Skeletal muscle satellite cell (primary cell): Measurements from ENCODE around the gene PDE6B.

Source experiments
- H3K27me3 ChIP-seq: 2 replicates; pipeline ENCODE4 v1.7.0; 2013; ENCODE audit warnings: low read length; ENCODE audit not compliant: control insufficient read depth, insufficient read depth
- H3K36me3 ChIP-seq: 2 replicates; pipeline ENCODE4 v1.7.0; 2013; ENCODE audit warnings: mild to moderate bottlenecking, control low read depth, low read length; ENCODE audit not compliant: insufficient read depth
- H3K4me1 ChIP-seq: 2 replicates; pipeline ENCODE4 v1.7.0; 2013; ENCODE audit warnings: low read length; ENCODE audit not compliant: control insufficient read depth, insufficient read depth
- H3K4me2 ChIP-seq: 2 replicates; pipeline ENCODE4 v1.7.0; 2013; ENCODE audit warnings: mild to moderate bottlenecking, low read length
- H3K4me3 ChIP-seq: 2 replicates; pipeline ENCODE4 v1.7.0; 2013; ENCODE audit warnings: low read length
- H3K9ac ChIP-seq: 2 replicates; pipeline ENCODE4 v1.7.0; 2013; ENCODE audit warnings: mild to moderate bottlenecking, low read depth, low read length, moderate library complexity
- H3K9me3 ChIP-seq: replicated peaks from 2 replicates; pipeline ENCODE4 v1.7.0; 2013; ENCODE audit warnings: mild to moderate bottlenecking, control low read depth, low read length

Gene PDE6B

DNA sequence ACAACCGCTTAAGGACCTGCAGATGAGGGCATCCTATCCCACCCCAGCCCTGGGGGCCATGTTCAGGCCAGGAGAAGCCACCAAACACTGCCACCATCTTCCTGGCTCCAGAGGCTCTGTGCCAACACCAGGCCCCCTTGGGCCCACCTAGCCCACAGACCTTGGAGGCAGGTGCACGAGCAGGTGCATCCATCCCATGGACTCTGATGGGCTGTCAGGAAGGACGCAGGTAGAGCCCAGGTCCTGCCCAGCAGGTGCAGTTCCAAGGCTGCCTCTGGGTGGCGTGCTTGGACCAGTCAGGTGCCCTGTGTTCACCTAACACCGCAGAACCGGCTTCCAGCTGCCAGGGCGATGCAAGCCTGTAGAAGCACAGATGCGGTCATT, 22.8 kb upstream of the PDE6B start:
- H3K27me3 ChIP-seq: peaks cover 8% of the 10 kb centered on the region
- no peaks in the 10 kb centered on the region for H3K36me3 ChIP-seq
- H3K4me3 ChIP-seq: no peak overlapping the region
- H3K4me2 ChIP-seq: no peak overlapping the region
- no peaks in the 10 kb centered on the region for H3K9me3 ChIP-seq
- no peaks in the 10 kb centered on the region for H3K4me1 ChIP-seq
- H3K9ac ChIP-seq: no peak overlapping the region

GRCh38 chr4:604131-604530, 21.2 kb upstream of the PDE6B start:
- Histone ChIP-seq H3K4me1 (no peaks in the 10 kb centered on the region), H3K4me3 (no peak overlapping the region), H3K9ac (no peak overlapping the region), H3K27me3 (peaks cover 2% of the 10 kb centered on the region), H3K9me3 (no peaks in the 10 kb centered on the region), H3K4me2 (no peak overlapping the region), H3K36me3 (no peaks in the 10 kb centered on the region)

DNA sequence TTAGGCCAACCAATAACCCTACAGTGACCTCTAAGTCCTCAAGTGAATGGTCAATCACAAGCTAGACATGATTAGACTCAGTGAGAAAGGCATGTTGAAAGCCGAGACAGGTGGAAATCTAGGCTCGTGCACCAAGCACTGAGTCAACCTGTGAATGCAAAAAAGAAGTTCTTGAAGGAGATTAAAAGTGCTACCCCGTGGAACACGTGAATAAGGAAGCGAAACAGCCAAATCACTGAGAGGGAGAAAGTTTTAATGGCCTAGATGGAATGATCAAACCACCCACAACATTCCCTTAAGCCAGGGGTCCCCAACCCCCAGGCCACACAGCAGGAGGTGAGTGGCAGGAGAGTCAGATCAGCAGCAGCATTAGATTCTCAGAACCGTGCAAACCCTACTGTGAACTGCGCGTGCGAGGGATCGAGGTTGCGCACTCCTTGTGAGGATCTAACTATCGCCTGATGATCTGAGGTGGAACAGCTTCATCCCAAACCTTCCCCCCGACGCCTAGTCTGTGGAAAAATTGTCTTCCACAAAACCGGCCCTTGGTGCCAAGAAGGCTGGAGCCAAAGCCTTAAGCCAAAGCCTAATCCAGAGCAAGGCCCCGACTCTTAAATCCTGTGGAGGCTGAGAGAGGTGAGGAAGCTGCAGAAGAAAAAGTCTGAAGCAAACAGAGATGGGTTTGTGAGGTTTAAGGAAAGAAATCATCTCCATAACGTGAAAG, 19.5 kb upstream of the PDE6B start:
- Histone ChIP-seq H3K9me3 (no peaks in the 10 kb centered on the region), H3K4me2 (no peak overlapping the region), H3K4me3 (no peak overlapping the region), H3K36me3 (no peaks in the 10 kb centered on the region), H3K9ac (no peak overlapping the region), H3K27me3 (no peaks in the 10 kb centered on the region), H3K4me1 (no peaks in the 10 kb centered on the region)

DNA sequence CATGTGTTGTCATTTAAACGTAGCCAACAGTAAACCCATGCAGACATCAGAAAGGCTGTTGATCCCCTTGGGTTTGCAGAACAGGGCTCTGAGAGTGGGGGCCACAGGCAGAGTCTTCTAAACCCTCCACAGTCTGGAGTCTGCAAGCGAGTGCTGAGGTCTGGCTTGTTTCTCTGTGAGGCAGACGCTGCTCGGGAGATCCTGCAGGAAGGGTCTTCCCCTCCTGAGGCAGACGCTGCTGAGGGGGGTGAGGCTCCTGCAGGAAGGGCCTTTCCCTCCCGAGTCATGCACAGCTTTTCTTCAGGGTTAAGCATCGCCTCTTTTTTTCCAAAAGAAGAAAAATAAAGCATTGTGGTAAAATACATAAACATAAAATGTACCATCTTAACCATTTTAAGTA, 17.1 kb upstream of the PDE6B start:
- no peaks in the 10 kb centered on the region for H3K27me3 ChIP-seq
- H3K9me3 ChIP-seq: no peaks in the 10 kb centered on the region
- H3K9ac ChIP-seq: no peak overlapping the region
- no peaks in the 10 kb centered on the region for H3K36me3 ChIP-seq
- no peak overlapping the region for H3K4me2 ChIP-seq
- H3K4me1 ChIP-seq: no peaks in the 10 kb centered on the region
- H3K4me3 ChIP-seq: no peak overlapping the region

GRCh38 chr4:609400-610050, 15.8 kb upstream of the PDE6B start:
- H3K36me3 ChIP-seq: no peaks in the 10 kb centered on the region
- H3K27me3 ChIP-seq: no peaks in the 10 kb centered on the region
- H3K9ac ChIP-seq: no peak overlapping the region
- no peak overlapping the region for H3K4me2 ChIP-seq
- no peak overlapping the region for H3K4me3 ChIP-seq
- no peaks in the 10 kb centered on the region for H3K9me3 ChIP-seq
- H3K4me1 ChIP-seq: no peaks in the 10 kb centered on the region

DNA sequence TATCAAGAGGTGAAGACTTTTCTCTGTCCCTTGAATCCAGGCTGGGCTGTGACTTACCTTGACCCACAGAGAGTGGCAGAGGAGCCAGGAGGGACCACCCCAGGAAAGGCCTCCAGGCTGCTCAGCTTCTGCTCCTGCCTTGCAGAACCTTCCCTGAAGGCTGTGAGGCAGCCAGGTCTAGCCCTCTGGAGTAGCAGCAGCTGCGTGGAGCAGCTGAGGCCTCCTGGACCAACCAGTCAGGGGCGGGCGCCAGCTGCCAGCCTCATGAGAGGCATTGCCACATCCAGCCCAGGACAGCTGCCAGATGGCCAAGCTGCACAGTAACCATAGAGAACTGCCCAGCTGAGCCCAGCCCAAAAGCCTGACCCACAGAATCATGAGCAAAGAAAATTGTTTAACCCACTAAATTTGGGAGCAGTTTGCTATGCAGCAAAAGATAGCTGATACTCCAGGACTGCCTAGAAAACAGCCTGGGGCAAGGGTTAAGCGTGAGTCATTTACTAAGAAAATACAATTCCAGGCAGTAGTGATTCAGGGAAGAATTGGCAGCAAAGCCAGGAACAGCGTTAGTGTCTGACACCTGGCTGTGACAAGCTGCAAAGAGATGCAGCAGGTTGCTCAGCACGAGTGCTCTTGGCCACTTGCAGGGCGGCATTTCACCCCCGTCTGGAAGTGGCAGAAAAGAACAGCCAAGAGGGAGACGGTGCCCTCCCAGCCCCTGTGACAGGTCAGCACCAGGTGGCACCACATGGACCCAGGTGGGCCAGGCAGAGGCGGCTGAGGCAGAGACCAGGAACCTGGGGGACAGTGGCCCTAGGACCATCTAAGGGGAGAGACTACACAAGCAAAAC, 14.7 kb upstream of the PDE6B start:
- H3K9ac ChIP-seq: no peak overlapping the region
- H3K9me3 ChIP-seq: no peaks in the 10 kb centered on the region
- no peak overlapping the region for H3K4me2 ChIP-seq
- H3K4me1 ChIP-seq: no peaks in the 10 kb centered on the region
- peaks cover 3% of the 10 kb centered on the region for H3K27me3 ChIP-seq
- no peaks in the 10 kb centered on the region for H3K36me3 ChIP-seq
- no peak overlapping the region for H3K4me3 ChIP-seq

DNA sequence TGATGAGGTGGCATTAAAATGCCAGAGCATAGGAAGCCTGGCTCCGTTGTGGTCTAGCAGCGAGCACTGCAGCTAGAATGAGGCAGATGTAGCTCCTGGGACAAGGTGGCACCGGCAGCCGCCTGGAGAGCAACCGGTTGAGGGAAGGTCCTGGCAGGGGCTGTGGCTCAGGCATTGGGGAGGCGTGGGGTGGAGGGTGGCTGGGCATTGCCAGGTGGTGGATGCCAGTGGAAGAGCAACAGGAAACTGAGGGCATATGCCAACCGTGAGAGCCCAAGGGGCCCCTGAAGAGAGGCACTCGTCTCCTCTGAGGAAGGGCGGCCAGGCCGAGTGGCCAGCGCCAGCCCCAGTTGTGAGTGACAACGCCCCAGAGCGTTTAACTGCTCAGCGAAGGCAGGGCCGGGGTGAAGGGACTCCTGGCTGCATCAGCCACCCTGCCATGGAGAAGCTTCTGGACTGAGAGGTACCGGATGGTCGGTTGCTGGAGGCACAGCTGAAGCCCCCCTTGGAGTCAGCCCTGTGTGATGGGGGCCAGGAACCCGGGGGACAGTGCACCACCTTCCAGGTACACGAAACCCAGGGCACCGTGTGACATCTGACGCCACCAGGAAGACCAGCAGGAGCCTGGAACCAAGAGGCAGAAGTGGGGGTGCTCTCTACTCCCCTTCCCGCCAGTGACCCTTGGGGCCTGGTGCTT, 13.2 kb upstream of the PDE6B start:
- no peak overlapping the region for H3K4me3 ChIP-seq

DNA sequence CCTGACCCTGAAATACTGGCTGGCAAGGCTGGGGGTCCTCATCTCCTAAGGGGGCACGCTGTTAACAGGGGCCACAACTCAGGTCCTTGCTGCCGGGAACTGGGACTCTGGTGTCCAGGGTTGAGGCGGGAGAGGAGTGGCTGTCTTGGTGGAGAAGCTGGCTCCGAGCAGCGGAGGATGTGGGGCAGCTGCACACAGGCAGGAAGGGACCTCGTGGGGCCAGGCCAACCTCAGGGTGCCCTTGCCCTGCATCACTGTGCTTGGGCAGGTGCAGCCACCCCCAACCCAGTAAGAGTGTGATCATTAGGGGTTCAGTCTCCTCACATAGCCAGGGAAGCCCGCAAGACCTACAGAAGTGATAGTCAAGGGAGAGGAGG, 12.6 kb upstream of the PDE6B start:
- peaks cover 3% of the 10 kb centered on the region for H3K27me3 ChIP-seq
- no peak overlapping the region for H3K4me3 ChIP-seq
- H3K36me3 ChIP-seq: no peaks in the 10 kb centered on the region
- no peak overlapping the region for H3K4me2 ChIP-seq
- H3K4me1 ChIP-seq: no peaks in the 10 kb centered on the region
- H3K9ac ChIP-seq: no peak overlapping the region
- H3K9me3 ChIP-seq: no peaks in the 10 kb centered on the region

More for the DNA sequence above, 13.2 kb upstream of the PDE6B start:
- no peaks in the 10 kb centered on the region for H3K36me3 ChIP-seq
- no peak overlapping the region for H3K4me2 ChIP-seq
- H3K9me3 ChIP-seq: no peaks in the 10 kb centered on the region
- no peaks in the 10 kb centered on the region for H3K4me1 ChIP-seq
- H3K9ac ChIP-seq: no peak overlapping the region
- H3K27me3 ChIP-seq: peaks cover 3% of the 10 kb centered on the region

DNA sequence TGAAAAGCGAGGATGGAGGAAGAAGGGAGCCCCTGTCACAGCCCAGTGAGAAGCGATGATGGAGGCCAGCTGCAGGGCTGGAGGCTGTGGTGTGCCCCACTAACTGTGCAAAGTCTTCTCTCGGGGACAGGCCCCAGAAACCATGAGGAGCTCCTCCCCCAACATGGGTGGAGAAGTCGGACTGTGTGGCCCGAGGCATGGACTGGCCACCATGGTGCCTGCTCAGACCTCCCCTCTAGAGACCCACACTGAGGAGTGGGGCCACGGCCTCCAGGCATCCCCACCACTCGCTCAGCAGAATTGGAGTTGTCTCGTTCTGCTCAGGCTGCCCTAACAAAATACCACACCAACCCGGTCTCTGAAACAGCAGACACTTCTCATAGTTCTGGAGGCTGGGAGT, 12.2 kb upstream of the PDE6B start:
- Histone ChIP-seq H3K4me2 (no peak overlapping the region), H3K9me3 (no peaks in the 10 kb centered on the region), H3K4me3 (no peak overlapping the region), H3K4me1 (no peaks in the 10 kb centered on the region), H3K27me3 (peaks cover 3% of the 10 kb centered on the region), H3K9ac (no peak overlapping the region), H3K36me3 (no peaks in the 10 kb centered on the region)

- H3K36me3 ChIP-seq: no peaks in the 10 kb centered on the region
- H3K4me2 ChIP-seq: no peak overlapping the region
- peaks cover 3% of the 10 kb centered on the region for H3K27me3 ChIP-seq
- no peak overlapping the region for H3K9ac ChIP-seq
- H3K4me3 ChIP-seq: no peak overlapping the region
- H3K4me1 ChIP-seq: no peaks in the 10 kb centered on the region
- H3K9me3 ChIP-seq: no peaks in the 10 kb centered on the region
These were observed 9.3 kb upstream of the PDE6B start for GRCh38 chr4:616091-616490.

DNA sequence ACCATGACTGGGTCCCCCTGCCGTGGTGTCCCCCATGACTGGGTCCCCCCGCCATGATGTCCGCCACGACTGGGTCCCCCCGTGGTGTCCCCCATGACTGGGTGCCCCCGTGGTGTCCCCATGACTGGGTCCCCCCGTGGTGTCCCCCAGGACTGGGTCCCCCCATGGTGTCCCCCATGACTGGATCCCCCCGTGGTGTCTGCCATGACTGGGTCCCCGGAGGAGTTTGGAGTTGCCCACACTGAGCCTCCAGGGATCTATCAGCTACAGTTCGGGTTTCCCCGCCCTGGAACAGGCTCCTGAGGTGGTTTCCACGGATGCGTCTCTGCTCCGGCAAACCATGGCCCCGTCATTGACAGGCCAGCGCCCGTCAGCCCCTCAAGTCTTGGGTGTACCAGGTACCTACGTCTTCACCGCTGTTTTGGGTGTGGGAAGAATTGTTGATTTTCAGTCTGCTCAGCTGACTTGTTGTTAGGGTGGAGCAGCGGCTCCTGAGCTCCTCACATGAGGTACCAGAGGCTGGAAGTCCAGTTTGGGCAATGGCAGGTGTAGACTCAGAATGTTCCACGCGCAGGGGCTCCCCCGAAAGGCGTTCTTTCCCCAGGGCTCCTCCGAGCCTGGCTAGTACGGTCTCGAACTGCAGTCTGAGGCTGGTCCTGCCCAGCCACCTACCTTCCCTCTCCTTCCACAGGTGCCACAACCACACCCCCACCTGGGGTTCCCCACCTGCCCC, 8.3 kb upstream of the PDE6B start:
- Histone ChIP-seq H3K4me2 (no peak overlapping the region), H3K36me3 (no peaks in the 10 kb centered on the region), H3K4me3 (no peak overlapping the region), H3K4me1 (no peaks in the 10 kb centered on the region), H3K9me3 (no peaks in the 10 kb centered on the region), H3K9ac (no peak overlapping the region), H3K27me3 (peaks cover 3% of the 10 kb centered on the region)
